HG03280 (cell line): ENCODE measurements around the gene TRIM63.

ENCODE experiments used
- ATAC-seq: cut with Tn5 transposase; IDR thresholded peaks from one replicate; pipeline ENCODE4 v1.9.1; 2021; ENCODE audit warnings: mild to moderate bottlenecking, moderate library complexity; ENCODE audit not compliant: unreplicated experiment

Gene TRIM63

GRCh38 chr1:26019641-26020315 lies 47.7 kb downstream of the TRIM63 start:
- no peak for ATAC-seq

GRCh38 chr1:26017606-26018005 lies 49.8 kb downstream of the TRIM63 start:
- ATAC-seq, result no peak

- ATAC-seq, result no peak
Measured at GRCh38 chr1:26016953-26017545, 50.4 kb downstream of the TRIM63 start.

GRCh38 chr1:26016258-26016952 lies 51.0 kb downstream of the TRIM63 start:
- no peak for ATAC-seq

GRCh38 chr1:26015358-26015757 lies 52.1 kb downstream of the TRIM63 start:
- no peak for ATAC-seq

- ATAC-seq, result no peak
Measured at GRCh38 chr1:26014179-26014578, 53.3 kb downstream of the TRIM63 start.

GRCh38 chr1:26012864-26013263 lies 54.6 kb downstream of the TRIM63 start:
- no peak for ATAC-seq

- ATAC-seq, result no peak
Measured at GRCh38 chr1:26010825-26011224, 56.6 kb downstream of the TRIM63 start.

- no peak for ATAC-seq
Measured at GRCh38 chr1:26009796-26010447, 57.5 kb downstream of the TRIM63 start.

GRCh38 chr1:26006710-26007109 lies 60.7 kb downstream of the TRIM63 start:
- no peak for ATAC-seq

GRCh38 chr1:26005434-26006105 lies 61.9 kb downstream of the TRIM63 start:
- no peak for ATAC-seq

- ATAC-seq, result no peak
Measured at GRCh38 chr1:26003756-26004155, 63.7 kb downstream of the TRIM63 start.

- no peak for ATAC-seq
Measured at GRCh38 chr1:26003262-26003661, 64.2 kb downstream of the TRIM63 start.
